ENCODE data around the gene LGALS9. TPM values are rescaled to one million over a fixed set of nuclear protein-coding genes. Genes with fewer than 3 reads are reported as not detected.

The LGALS9 gene
- total and polyA plus RNA-seq, 2 experiments from 2014 or later, result 3.1 to 14.1 TPM

DNA sequence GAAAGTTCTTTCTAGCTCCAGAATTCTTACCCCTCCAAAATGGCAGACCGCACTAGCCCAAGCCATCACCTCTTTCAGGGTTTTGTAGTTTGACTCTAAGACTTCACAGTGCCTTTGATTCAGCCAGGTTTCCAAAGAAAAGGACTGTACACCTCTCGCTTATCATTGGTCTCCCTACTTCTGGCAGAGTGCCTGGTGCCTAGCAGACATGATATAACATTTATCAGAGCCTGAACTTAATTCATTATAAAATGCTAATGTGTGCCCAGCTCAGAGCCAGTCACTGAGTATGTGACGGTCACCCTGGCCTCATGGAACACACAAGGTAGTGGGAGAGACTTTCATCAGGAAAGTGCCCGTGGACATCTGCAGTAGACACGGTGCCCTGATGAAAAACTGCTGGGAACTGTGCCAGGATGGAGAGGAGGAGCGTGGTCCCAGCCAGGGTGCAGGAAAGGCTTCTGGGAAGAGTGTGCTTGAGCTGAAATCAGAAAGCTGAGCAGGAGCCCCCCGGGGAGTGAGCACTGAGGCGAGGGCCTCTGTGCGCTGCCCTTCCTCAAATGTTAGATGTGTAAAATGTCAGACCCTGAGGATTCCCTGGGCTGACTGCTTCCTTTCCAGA is 34.3 kb upstream of the LGALS9 start:
- H3K9me3 ChIP-seq (ENCODE audit: low read depth), result no peaks in the 10 kb centered on the region
- H2AFZ ChIP-seq, result no peak overlapping the region
- no peaks in the 10 kb centered on the region for H4K20me1 ChIP-seq (ENCODE audit: insufficient read depth, poor library complexity, severe bottlenecking)
- H3K79me2 ChIP-seq, result no peaks in the 10 kb centered on the region
- H3K27me3 ChIP-seq, result no peaks in the 10 kb centered on the region
- no peak overlapping the region for H3K4me3 ChIP-seq
- H3K4me1 ChIP-seq (ENCODE audit: insufficient read depth), result no peaks in the 10 kb centered on the region
- H3K9me2 ChIP-seq (replicated peaks; ENCODE audit: insufficient read depth), result no peaks in the 10 kb centered on the region
- H3K4me2 ChIP-seq, result no peak overlapping the region
- H3K36me3 ChIP-seq (replicated peaks; ENCODE audit: insufficient read depth, low read depth), result no peaks in the 10 kb centered on the region
- no peak overlapping the region for H3K27ac ChIP-seq
- TF ChIP-seq, protein P1, sequence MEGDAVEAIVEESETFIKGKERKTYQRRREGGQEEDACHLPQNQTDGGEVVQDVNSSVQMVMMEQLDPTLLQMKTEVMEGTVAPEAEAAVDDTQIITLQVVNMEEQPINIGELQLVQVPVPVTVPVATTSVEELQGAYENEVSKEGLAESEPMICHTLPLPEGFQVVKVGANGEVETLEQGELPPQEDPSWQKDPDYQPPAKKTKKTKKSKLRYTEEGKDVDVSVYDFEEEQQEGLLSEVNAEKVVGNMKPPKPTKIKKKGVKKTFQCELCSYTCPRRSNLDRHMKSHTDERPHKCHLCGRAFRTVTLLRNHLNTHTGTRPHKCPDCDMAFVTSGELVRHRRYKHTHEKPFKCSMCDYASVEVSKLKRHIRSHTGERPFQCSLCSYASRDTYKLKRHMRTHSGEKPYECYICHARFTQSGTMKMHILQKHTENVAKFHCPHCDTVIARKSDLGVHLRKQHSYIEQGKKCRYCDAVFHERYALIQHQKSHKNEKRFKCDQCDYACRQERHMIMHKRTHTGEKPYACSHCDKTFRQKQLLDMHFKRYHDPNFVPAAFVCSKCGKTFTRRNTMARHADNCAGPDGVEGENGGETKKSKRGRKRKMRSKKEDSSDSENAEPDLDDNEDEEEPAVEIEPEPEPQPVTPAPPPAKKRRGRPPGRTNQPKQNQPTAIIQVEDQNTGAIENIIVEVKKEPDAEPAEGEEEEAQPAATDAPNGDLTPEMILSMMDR (IDR thresholded peaks at IDR 0.05; ENCODE audit: poor library complexity), result no peak
- TF ChIP-seq EZH2 (IDR thresholded peaks at IDR 0.05; ENCODE audit: borderline replicate concordance), result no peak
- 86% methylated on average over 9 of the region's 9 CpGs for WGBS (ENCODE audit: low lambda C conversion rate, missing lambda C conversion rate)
- DNase-seq (ENCODE audit: low spot score), result no peak

DNA sequence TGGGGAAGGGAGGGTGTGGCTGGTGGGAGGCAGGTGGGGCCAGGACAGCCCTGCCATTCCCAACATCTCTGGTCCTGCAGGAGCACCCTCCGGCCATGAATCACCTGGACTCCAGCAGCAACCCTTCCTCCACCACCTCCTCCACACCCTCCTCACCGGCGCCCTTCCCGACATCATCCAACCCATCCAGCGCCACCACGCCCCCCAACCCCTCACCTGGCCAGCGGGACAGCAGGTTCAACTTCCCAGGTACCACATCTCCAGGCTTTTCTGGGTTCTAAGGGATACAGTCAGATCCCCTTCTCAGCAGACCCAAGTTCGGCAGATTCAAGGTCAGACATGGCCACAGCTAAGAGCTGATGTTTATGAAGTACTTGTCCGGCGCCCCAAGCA is 33.8 kb upstream of the LGALS9 start:
- Histone ChIP-seq H3K4me3 (no peak overlapping the region), H3K4me2 (no peak overlapping the region), H3K9me2 (replicated peaks; ENCODE audit: insufficient read depth) (no peaks in the 10 kb centered on the region), H3K79me2 (no peaks in the 10 kb centered on the region), H3K9me3 (ENCODE audit: low read depth) (no peaks in the 10 kb centered on the region), H2AFZ (no peak overlapping the region), H3K4me1 (ENCODE audit: insufficient read depth) (no peaks in the 10 kb centered on the region), H3K27ac (no peak overlapping the region), H3K36me3 (replicated peaks; ENCODE audit: insufficient read depth, low read depth) (no peaks in the 10 kb centered on the region), H3K27me3 (no peaks in the 10 kb centered on the region), H4K20me1 (ENCODE audit: insufficient read depth, poor library complexity, severe bottlenecking) (no peaks in the 10 kb centered on the region)
- TF ChIP-seq, protein P1 (IDR thresholded peaks at IDR 0.05; ENCODE audit: poor library complexity), result no peak
- TF ChIP-seq EZH2phosphoT487 (IDR thresholded peaks at IDR 0.05; ENCODE audit: low read depth, severe bottlenecking, unreplicated experiment), result no peak
- TF ChIP-seq EZH2 (IDR thresholded peaks at IDR 0.05; ENCODE audit: borderline replicate concordance), result no peak
- no peak for DNase-seq (ENCODE audit: low spot score)
- 92% methylated on average over 10 of the region's 10 CpGs for WGBS (ENCODE audit: low lambda C conversion rate, missing lambda C conversion rate)

GRCh38 chr17:27597783-27598320 is 33.1 kb upstream of the LGALS9 start:
- no peak overlapping the region for H3K4me3 ChIP-seq
- H3K36me3 ChIP-seq (replicated peaks; ENCODE audit: insufficient read depth, low read depth), result no peaks in the 10 kb centered on the region
- no peaks in the 10 kb centered on the region for H3K79me2 ChIP-seq
- H3K27me3 ChIP-seq, result no peaks in the 10 kb centered on the region
- H4K20me1 ChIP-seq (ENCODE audit: insufficient read depth, poor library complexity, severe bottlenecking), result no peaks in the 10 kb centered on the region
- H3K4me1 ChIP-seq (ENCODE audit: insufficient read depth), result no peaks in the 10 kb centered on the region
- H2AFZ ChIP-seq, result no peak overlapping the region
- WGBS (ENCODE audit: low lambda C conversion rate, missing lambda C conversion rate), result 83% methylated on average over 5 of the region's 5 CpGs
- H3K4me2 ChIP-seq, result no peak overlapping the region
- TF ChIP-seq EZH2phosphoT487 (IDR thresholded peaks at IDR 0.05; ENCODE audit: low read depth, severe bottlenecking, unreplicated experiment) (no peak), EZH2 (IDR thresholded peaks at IDR 0.05; ENCODE audit: borderline replicate concordance) (no peak)
- TF ChIP-seq, protein P1 (IDR thresholded peaks at IDR 0.05; ENCODE audit: poor library complexity), result no peak
- H3K9me2 ChIP-seq (replicated peaks; ENCODE audit: insufficient read depth), result no peaks in the 10 kb centered on the region
- no peaks in the 10 kb centered on the region for H3K9me3 ChIP-seq (ENCODE audit: low read depth)
- no peak for DNase-seq (ENCODE audit: low spot score)
- H3K27ac ChIP-seq, result no peak overlapping the region
